K562 (cell line): ENCODE data around the gene SH3BP4. TPM values are rescaled to one million over a fixed set of nuclear protein-coding genes. Genes with fewer than 3 reads are reported as not detected.

Experiments used
- ATAC-seq: fragments of 200-7000 bp; cut with Tn5 transposase; 3 replicates; pipeline ENCODE4 v1.9.1; 2020; ENCODE audit warnings: moderate library complexity
- BruUV-seq: library from RNA; stranded (reverse); fragments of 400-500 nt; replicated peaks from 2 replicates; lab custom pipeline; 2021; lab: Mats Ljungman, UMichigan
- CTCF ChIA-PET: fragments of 300-600 bp; formaldehyde crosslinking; extraction: SDS; loops from one replicate; lab custom pipeline; 2021; ENCODE audit warnings: low intra/inter-chr PET ratio; lab: Yijun Ruan, JAX
- POLR2A ChIA-PET: fragments of 300-600, 350-650 bp; sonication (Branson Sonifier 250); formaldehyde crosslinking; extraction: SDS; loops from one replicate; lab custom pipeline; 2021; ENCODE audit warnings: antibody characterized with exemption, inconsistent platforms; lab: Yijun Ruan, JAX
- DNase-seq, 4 experiments: peaks; one replicate each; pipeline versions ENCODE4 v3.0.0 to v3.0.0-alpha.2; 2011 to 2018; ENCODE audit warnings: low spot score in 3 of 4, mixed read lengths in 3 of 4; ENCODE audit errors: extremely low read depth in 1 of 4
- FAIRE-seq: peaks from 2 replicates; lab custom pipeline; 2011; peaks lifted over from hg19 to GRCh38; lab: Jason Lieb, UNC
- H2AFZ ChIP-seq: 2 replicates; pipeline ENCODE4 v1.6.0; 2011; ENCODE audit warnings: low read depth, low read length, control low read depth, inconsistent platforms
- H3K27ac ChIP-seq: fragments of 200-600 bp; 3 replicates; pipeline ENCODE4 v1.8.0; 2011; ENCODE audit warnings: low read depth, mild to moderate bottlenecking, control low read depth, inconsistent platforms, low read length, moderate library complexity, mixed read lengths; ENCODE audit errors: extremely low read depth
- H3K27me3 ChIP-seq, 2 experiments: fragments of 300-600 bp in 1 of 2; 2 replicates in 1 of 2; 3 replicates in 1 of 2; pipeline versions ENCODE4 v1.6.0 to v1.8.0; 2011; ENCODE audit warnings: inconsistent platforms in 2 of 2, low read length in 2 of 2, mild to moderate bottlenecking in 1 of 2, mixed read lengths in 1 of 2, moderate library complexity in 1 of 2; ENCODE audit not compliant: control insufficient read depth in 2 of 2, insufficient read depth in 2 of 2
- H3K36me3 ChIP-seq: fragments of 300-600 bp; 3 replicates; pipeline ENCODE4 v1.8.0; 2011; ENCODE audit warnings: mild to moderate bottlenecking, low read length, inconsistent platforms; ENCODE audit not compliant: control insufficient read depth, insufficient read depth
- H3K4me1 ChIP-seq, 2 experiments: fragments of 200-600 bp in 1 of 2; replicated peaks in 1 of 2; 2 replicates in 1 of 2; 3 replicates in 1 of 2; pipeline versions ENCODE4 v1.5.1 to v1.8.0; 2011; ENCODE audit warnings: inconsistent platforms in 2 of 2, low read length in 2 of 2, mild to moderate bottlenecking in 1 of 2, mixed read lengths in 1 of 2, moderate library complexity in 1 of 2; ENCODE audit not compliant: control insufficient read depth in 2 of 2, insufficient read depth in 2 of 2
- H3K4me2 ChIP-seq: 2 replicates; pipeline ENCODE4 v1.6.1; 2011; ENCODE audit warnings: low read length, control low read depth, inconsistent platforms, mixed read lengths; ENCODE audit not compliant: insufficient read depth
- H3K4me3 ChIP-seq: fragments of 200-600 bp; sonication (generic), shearing (Covaris generic); 2 replicates; pipeline ENCODE4 v1.5.1; 2016; ENCODE audit warnings: control low read depth, inconsistent platforms
- H3K79me2 ChIP-seq: fragments of 200-600 bp; 3 replicates; pipeline ENCODE4 v1.8.0; 2011; ENCODE audit warnings: low read length, inconsistent platforms; ENCODE audit not compliant: control insufficient read depth, insufficient read depth
- H3K9ac ChIP-seq, 2 experiments: 2 replicates each; pipeline versions ENCODE4 v1.6.0 to v1.6.1; 2011; ENCODE audit warnings: low read depth in 2 of 2, low read length in 2 of 2, control low read depth in 1 of 2, inconsistent platforms in 1 of 2, mild to moderate bottlenecking in 1 of 2, mixed read lengths in 1 of 2; ENCODE audit not compliant: insufficient read depth in 1 of 2
- H3K9me1 ChIP-seq: one replicate; pipeline ENCODE4 v1.6.0; 2011; ENCODE audit warnings: inconsistent platforms, mild to moderate bottlenecking, low read length, moderate library complexity; ENCODE audit not compliant: control insufficient read depth, insufficient read depth
- H3K9me3 ChIP-seq: replicated peaks from 2 replicates; pipeline ENCODE4 v1.5.1; 2011; ENCODE audit warnings: low read depth, low read length, inconsistent platforms; ENCODE audit not compliant: control insufficient read depth, insufficient read depth
- H4K20me1 ChIP-seq: replicated peaks from 2 replicates; pipeline ENCODE4 v1.6.1; 2011; ENCODE audit warnings: low read length, inconsistent platforms, mixed read lengths; ENCODE audit not compliant: control insufficient read depth, insufficient read depth
- DLX4 ChIP-seq: fragments of 250-450 bp; sonication (Bioruptor Pico); IDR thresholded peaks from 2 replicates; pipeline ENCODE4 v1.6.1; 2021; ENCODE audit warnings: mild to moderate bottlenecking
- DMBX1 ChIP-seq: fragments of 250-450 bp; sonication (Bioruptor Pico); IDR thresholded peaks from 2 replicates; pipeline ENCODE4 v1.8.0; 2022; ENCODE audit warnings: inconsistent platforms, mild to moderate bottlenecking, moderate library complexity, borderline replicate concordance
- ERF ChIP-seq: fragments of 450-650 bp; formaldehyde crosslinking; IDR thresholded peaks from 2 replicates; pipeline ENCODE4 v1.4.0; 2020; ENCODE audit warnings: mild to moderate bottlenecking, mixed read lengths
- EWSR1 ChIP-seq: fragments of 450-650 bp; IDR thresholded peaks from 2 replicates; pipeline ENCODE4 v1.6.1; 2018; ENCODE audit warnings: borderline replicate concordance, mild to moderate bottlenecking, low read depth, moderate library complexity; ENCODE audit not compliant: partially characterized antibody
- HMG20A ChIP-seq: fragments of 450-650 bp; formaldehyde crosslinking; conservative IDR thresholded peaks from 2 replicates; pipeline ENCODE4 v1.4.0; 2020; ENCODE audit warnings: mild to moderate bottlenecking, mixed read lengths
- HSF4 ChIP-seq: fragments of 250-450 bp; sonication (Bioruptor Pico); IDR thresholded peaks from 2 replicates; pipeline ENCODE4 v2.1.2; 2022; ENCODE audit warnings: mild to moderate bottlenecking, moderate library complexity, borderline replicate concordance
- NELFE ChIP-seq: IDR thresholded peaks from 2 replicates; pipeline ENCODE4 v1.6.1; 2011; ENCODE audit warnings: mild to moderate bottlenecking; ENCODE audit not compliant: insufficient read depth, insufficient read length
- NR3C1 ChIP-seq: sonication (generic); formaldehyde crosslinking; IDR thresholded peaks from 2 replicates; pipeline ENCODE4 v1.8.1; 2022; ENCODE audit warnings: missing genetic modification reagents
- PURB ChIP-seq: sonication (generic); formaldehyde crosslinking; IDR thresholded peaks from 2 replicates; pipeline ENCODE4 v1.9.0; 2021; ENCODE audit warnings: low read depth, mild to moderate bottlenecking, missing genetic modification reagents
- TCFL5 ChIP-seq: fragments of 250-450 bp; sonication (Bioruptor Pico); conservative IDR thresholded peaks from 2 replicates; pipeline ENCODE4 v1.6.1; 2021; ENCODE audit warnings: mild to moderate bottlenecking, moderate library complexity, matching md5 sums
- ZNF133 ChIP-seq: fragments of 250-450 bp; sonication (Bioruptor Pico); IDR thresholded peaks from 2 replicates; pipeline ENCODE4 v1.4.0; 2020; ENCODE audit warnings: mild to moderate bottlenecking
- ZNF354B ChIP-seq: fragments of 250-450 bp; sonication (Bioruptor Pico); IDR thresholded peaks from 2 replicates; pipeline ENCODE4 v1.4.0; 2020
- ZNF408 ChIP-seq: fragments of 250-450 bp; sonication (Bioruptor Pico); IDR thresholded peaks from 2 replicates; pipeline ENCODE4 v1.4.0; 2020; ENCODE audit warnings: low read depth, mild to moderate bottlenecking, moderate library complexity
- ZNF717 ChIP-seq: fragments of 250-450 bp; sonication (Bioruptor Pico); IDR thresholded peaks from 2 replicates; pipeline ENCODE4 v1.5.0; 2021
- ZNF780A ChIP-seq: fragments of 250-450 bp; sonication (Bioruptor Pico); IDR thresholded peaks from 2 replicates; pipeline ENCODE4 v1.5.0; 2021; ENCODE audit warnings: mild to moderate bottlenecking
- WGBS: fragments of 100-300 bp; shearing (Covaris generic); methylation state at CpG from one replicate; pipeline ENCODE4 v1.1.6; 2016; ENCODE audit warnings: low coverage, mixed read lengths; ENCODE audit not compliant: insufficient coverage; ENCODE audit errors: missing lambda C conversion rate; 5-methylcytosine and 5-hydroxymethylcytosine counted together
- in situ Hi-C: fragments of 300-500 bp; cut with MboI; formaldehyde crosslinking; loops from 4 replicates; pipeline ENCODE4 v1.15.0; 2018; ENCODE audit warnings: inconsistent platforms, mixed read lengths
- intact Hi-C: fragments of 100-400 bp; cut with micrococcal nuclease; formaldehyde crosslinking; loops from 2 replicates; pipeline ENCODE4 v1.14.2; 2022
- polyA plus RNA-seq, 8 experiments: library from polyadenylated mRNA; depleted of rRNA in 4 of 8; stranded (reverse) in 5 of 8; unstranded in 3 of 8; fragments of >200 nt; fragmentation: Nextera tagmentation in 2 of 8; fragmentation: Illumina TruSeq in 1 of 8; extraction: Ambion mirVana in 2 of 8; extraction: Trizol in 1 of 8; gene quantifications; 2 replicates each; pipeline versions ENCODE4 v1.2.1 to v1.2.3, GENCODE V29; 2011 to 2014; ENCODE audit warnings: inconsistent platforms in 1 of 8, missing spikeins in 1 of 8
- total RNA-seq, 7 experiments: library from RNA; depleted of rRNA in 6 of 7; stranded (reverse); fragments of >200 nt in 6 of 7; fragmentation: Illumina TruSeq in 2 of 7; extraction: Trizol in 2 of 7; gene quantifications; 2 replicates each; pipeline versions ENCODE4 v1.2.1 to v1.2.3, GENCODE V29; 2011 to 2021; ENCODE audit warnings: low replicate concordance in 1 of 7
- TF ChIP-seq, protein P1 (sequence below): sonication (generic); formaldehyde crosslinking; IDR thresholded peaks from 2 replicates; pipeline ENCODE4 v1.8.0; 2022; ENCODE audit warnings: mild to moderate bottlenecking, missing genetic modification reagents
- TF ChIP-seq, protein P2 (sequence below): fragments of 250-450 bp; sonication (Bioruptor Pico); IDR thresholded peaks from 2 replicates; pipeline ENCODE4 v1.8.0; 2021; ENCODE audit warnings: borderline replicate concordance, mild to moderate bottlenecking, moderate library complexity; ENCODE audit not compliant: poor library complexity, severe bottlenecking
- TF ChIP-seq, protein P3 (sequence below): fragments of 450-650 bp; IDR thresholded peaks from 2 replicates; pipeline ENCODE4 v1.6.1; 2017; ENCODE audit warnings: antibody characterized with exemption

SH3BP4 gene
- total and polyA plus RNA-seq, 9 of the 15 experiments (the other 6 are each of a cell fraction or from before 2014, with no cell fraction given) = 0.03 to 0.28 (median 0.27) TPM; not detected in 6

DNA sequence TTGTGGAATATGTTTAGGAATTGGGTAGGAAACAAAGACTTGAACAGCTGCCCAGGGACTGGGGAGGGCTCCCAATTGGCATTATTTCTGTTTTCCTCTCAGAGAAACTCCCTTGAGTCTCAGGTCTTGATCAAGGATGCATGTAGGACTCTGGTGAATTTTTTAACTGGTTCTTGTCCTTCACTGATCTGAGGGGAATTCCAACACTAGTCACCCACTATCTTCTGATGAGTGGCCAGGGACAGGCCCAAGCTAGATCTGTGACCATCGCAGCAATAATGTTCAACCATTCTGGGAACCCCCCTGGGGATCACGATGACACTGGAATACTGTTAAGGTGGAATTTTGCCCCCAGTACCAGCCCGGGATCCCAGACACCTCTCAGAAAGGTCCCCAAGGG is 132.0 kb downstream of the SH3BP4 start:
- Histone ChIP-seq H3K9ac (no peak overlapping the region), H3K4me3 (no peak overlapping the region), H4K20me1 (no peaks in the 10 kb centered on the region), H3K36me3 (no peaks in the 10 kb centered on the region), H3K9me1 (no peaks in the 10 kb centered on the region), H3K27me3 (no peaks in the 10 kb centered on the region; a peak in 1 of 5 replicates), H3K9me3 (no peaks in the 10 kb centered on the region), H3K4me2 (no peak overlapping the region), H2AFZ (no peak overlapping the region), H3K27ac (no peak overlapping the region), H3K79me2 (no peaks in the 10 kb centered on the region), H3K4me1 (no peaks in the 10 kb centered on the region)
- no peak for DNase-seq
- TF ChIP-seq ZNF133 = no peak
- TF ChIP-seq ZNF354B (CRISPR knock-in tag) = no peak
- no peak for TF ChIP-seq PURB (CRISPR knock-in tag)
- no peak for TF ChIP-seq ZNF408 (CRISPR knock-in tag)
- TF ChIP-seq DMBX1 (CRISPR knock-in tag) = no peak
- TF ChIP-seq, protein P1, sequence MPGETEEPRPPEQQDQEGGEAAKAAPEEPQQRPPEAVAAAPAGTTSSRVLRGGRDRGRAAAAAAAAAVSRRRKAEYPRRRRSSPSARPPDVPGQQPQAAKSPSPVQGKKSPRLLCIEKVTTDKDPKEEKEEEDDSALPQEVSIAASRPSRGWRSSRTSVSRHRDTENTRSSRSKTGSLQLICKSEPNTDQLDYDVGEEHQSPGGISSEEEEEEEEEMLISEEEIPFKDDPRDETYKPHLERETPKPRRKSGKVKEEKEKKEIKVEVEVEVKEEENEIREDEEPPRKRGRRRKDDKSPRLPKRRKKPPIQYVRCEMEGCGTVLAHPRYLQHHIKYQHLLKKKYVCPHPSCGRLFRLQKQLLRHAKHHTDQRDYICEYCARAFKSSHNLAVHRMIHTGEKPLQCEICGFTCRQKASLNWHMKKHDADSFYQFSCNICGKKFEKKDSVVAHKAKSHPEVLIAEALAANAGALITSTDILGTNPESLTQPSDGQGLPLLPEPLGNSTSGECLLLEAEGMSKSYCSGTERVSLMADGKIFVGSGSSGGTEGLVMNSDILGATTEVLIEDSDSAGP = no peak
- no peak for TF ChIP-seq ERF (CRISPR knock-in tag)
- TF ChIP-seq, protein P2, sequence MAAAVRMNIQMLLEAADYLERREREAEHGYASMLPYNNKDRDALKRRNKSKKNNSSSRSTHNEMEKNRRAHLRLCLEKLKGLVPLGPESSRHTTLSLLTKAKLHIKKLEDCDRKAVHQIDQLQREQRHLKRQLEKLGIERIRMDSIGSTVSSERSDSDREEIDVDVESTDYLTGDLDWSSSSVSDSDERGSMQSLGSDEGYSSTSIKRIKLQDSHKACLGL (CRISPR knock-in tag) = no peak
- TF ChIP-seq NR3C1 (CRISPR knock-in tag) = no peak
- no peak for TF ChIP-seq EWSR1
- no peak for TF ChIP-seq ZNF780A (CRISPR knock-in tag)
- no peak for TF ChIP-seq NELFE
- no peak for TF ChIP-seq HSF4
- TF ChIP-seq HMG20A (CRISPR knock-in tag) = no peak
- TF ChIP-seq DLX4 (CRISPR knock-in tag) = no peak
- no peak for TF ChIP-seq ZNF717 (CRISPR knock-in tag)
- TF ChIP-seq TCFL5 = no peak
- TF ChIP-seq, protein P3, sequence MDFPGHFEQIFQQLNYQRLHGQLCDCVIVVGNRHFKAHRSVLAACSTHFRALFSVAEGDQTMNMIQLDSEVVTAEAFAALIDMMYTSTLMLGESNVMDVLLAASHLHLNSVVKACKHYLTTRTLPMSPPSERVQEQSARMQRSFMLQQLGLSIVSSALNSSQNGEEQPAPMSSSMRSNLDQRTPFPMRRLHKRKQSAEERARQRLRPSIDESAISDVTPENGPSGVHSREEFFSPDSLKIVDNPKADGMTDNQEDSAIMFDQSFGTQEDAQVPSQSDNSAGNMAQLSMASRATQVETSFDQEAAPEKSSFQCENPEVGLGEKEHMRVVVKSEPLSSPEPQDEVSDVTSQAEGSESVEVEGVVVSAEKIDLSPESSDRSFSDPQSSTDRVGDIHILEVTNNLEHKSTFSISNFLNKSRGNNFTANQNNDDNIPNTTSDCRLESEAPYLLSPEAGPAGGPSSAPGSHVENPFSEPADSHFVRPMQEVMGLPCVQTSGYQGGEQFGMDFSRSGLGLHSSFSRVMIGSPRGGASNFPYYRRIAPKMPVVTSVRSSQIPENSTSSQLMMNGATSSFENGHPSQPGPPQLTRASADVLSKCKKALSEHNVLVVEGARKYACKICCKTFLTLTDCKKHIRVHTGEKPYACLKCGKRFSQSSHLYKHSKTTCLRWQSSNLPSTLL = no peak
- POLR2A ChIA-PET = interaction anchor here (0.6 kb wide), 1 partner anchor 24 kb away, joined by 3 read pairs; no protein-coding TSS in a partner anchor
- CTCF ChIA-PET = no interaction called here
- no peak for ATAC-seq
- no peak for FAIRE-seq
- no TSS peak for BruUV-seq
- intact Hi-C loops (no loop called here), in situ Hi-C loops (no loop called here)
- WGBS = 0% methylated on average over 3 of the region's 3 CpGs
